Astrocyte (in vitro differentiated cells and primary cell): Measurements from ENCODE around the gene DUS3L. TPM values are rescaled to one million over a fixed set of nuclear protein-coding genes. Genes with fewer than 3 reads are reported as not detected.

ENCODE experiments used
- DNase-seq: peaks from one replicate; pipeline ENCODE4 v3.0.0-alpha.2; 2010; ENCODE audit warnings: low read depth
- FAIRE-seq: peaks from 2 replicates; lab custom pipeline; 2011; peaks lifted over from hg19 to GRCh38; lab: Jason Lieb, UNC
- H2AFZ ChIP-seq: 2 replicates; pipeline ENCODE4 v1.6.0; 2012; ENCODE audit warnings: low read depth, low read length, inconsistent platforms
- H3K27ac ChIP-seq: 2 replicates; pipeline ENCODE4 v1.5.1; 2011; ENCODE audit warnings: low read depth, low read length, inconsistent platforms
- H3K27me3 ChIP-seq: 2 replicates; pipeline ENCODE4 v1.6.0; 2011; ENCODE audit warnings: low read length, inconsistent platforms; ENCODE audit not compliant: insufficient read depth
- H3K36me3 ChIP-seq: 2 replicates; pipeline ENCODE4 v1.5.1; 2011; ENCODE audit warnings: low read length, inconsistent platforms; ENCODE audit not compliant: insufficient read depth
- H3K4me1 ChIP-seq: 2 replicates; pipeline ENCODE4 v1.5.1; 2011; ENCODE audit warnings: low read length, inconsistent platforms; ENCODE audit not compliant: insufficient read depth
- H3K4me2 ChIP-seq: 2 replicates; pipeline ENCODE4 v1.6.0; 2012; ENCODE audit warnings: low read length, inconsistent platforms
- H3K4me3 ChIP-seq: 2 replicates; pipeline ENCODE4 v1.5.1; 2011; ENCODE audit warnings: low read depth, mild to moderate bottlenecking, low read length, inconsistent platforms; ENCODE audit not compliant: insufficient read depth
- H3K79me2 ChIP-seq: 2 replicates; pipeline ENCODE4 v1.6.0; 2012; ENCODE audit warnings: mild to moderate bottlenecking, low read length, inconsistent platforms; ENCODE audit not compliant: insufficient read depth
- H3K9ac ChIP-seq: 2 replicates; pipeline ENCODE4 v1.6.0; 2012; ENCODE audit warnings: mild to moderate bottlenecking, low read length, inconsistent platforms
- H3K9me3 ChIP-seq: 2 replicates; pipeline ENCODE4 v1.5.1; 2012; ENCODE audit warnings: low read depth, mild to moderate bottlenecking, low read length, inconsistent platforms; ENCODE audit not compliant: insufficient read depth
- H4K20me1 ChIP-seq: 2 replicates; pipeline ENCODE4 v1.6.0; 2012; ENCODE audit warnings: low read length, inconsistent platforms; ENCODE audit not compliant: insufficient read depth
- H3K27ac Mint-ChIP-seq: one replicate; pipeline ENCODE4 v1.8.0; 2021; ENCODE audit warnings: mild to moderate bottlenecking, mixed read lengths; ENCODE audit not compliant: unreplicated experiment
- H3K27me3 Mint-ChIP-seq: one replicate; pipeline ENCODE4 v1.8.0; 2021; ENCODE audit warnings: low read depth, mixed read lengths; ENCODE audit not compliant: unreplicated experiment
- H3K36me3 Mint-ChIP-seq: one replicate; pipeline ENCODE4 v1.8.0; 2021; ENCODE audit warnings: low read depth, mixed read lengths; ENCODE audit not compliant: unreplicated experiment
- H3K4me1 Mint-ChIP-seq: one replicate; pipeline ENCODE4 v1.8.0; 2021; ENCODE audit warnings: low read depth, mixed read lengths; ENCODE audit not compliant: unreplicated experiment
- H3K4me3 Mint-ChIP-seq: one replicate; pipeline ENCODE4 v1.8.0; 2021; ENCODE audit warnings: mild to moderate bottlenecking, moderate library complexity, mixed read lengths; ENCODE audit not compliant: unreplicated experiment
- H3K9me3 Mint-ChIP-seq: one replicate; pipeline ENCODE4 v1.8.0; 2021; ENCODE audit warnings: mild to moderate bottlenecking, mixed read lengths; ENCODE audit not compliant: unreplicated experiment
- CTCF ChIP-seq: IDR thresholded peaks from 2 replicates; pipeline ENCODE4 v1.5.1; 2011; ENCODE audit warnings: low read depth, mild to moderate bottlenecking, inconsistent platforms, low read length, moderate library complexity; ENCODE audit not compliant: insufficient read depth
- EZH2 ChIP-seq: IDR thresholded peaks from 2 replicates; pipeline ENCODE4 v1.6.1; 2012; ENCODE audit warnings: mild to moderate bottlenecking, low read length, inconsistent platforms; ENCODE audit not compliant: insufficient read depth
- total RNA-seq: library from RNA; stranded (reverse); gene quantifications from 2 replicates; pipeline ENCODE4 v1.2.1, GENCODE V29; 2021

Gene DUS3L
- total RNA-seq, 1 donor from 2014 or later: 18.4 TPM

- Mint-ChIP-seq H3K27me3 (peaks cover 19% of the 10 kb centered on the region), H3K36me3 (no peaks in the 10 kb centered on the region), H3K27ac (no peak overlapping the region), H3K9me3 (no peaks in the 10 kb centered on the region), H3K4me3 (no peak overlapping the region), H3K4me1 (no peaks in the 10 kb centered on the region)
- H3K4me3 ChIP-seq: no peak overlapping the region
- H3K27me3 ChIP-seq: peaks cover 10% of the 10 kb centered on the region
- H3K36me3 ChIP-seq: no peaks in the 10 kb centered on the region
- H3K4me2 ChIP-seq: no peak overlapping the region
- TF ChIP-seq EZH2: no peak
- TF ChIP-seq CTCF: no peak
- no peaks in the 10 kb centered on the region for H3K4me1 ChIP-seq
- no peak overlapping the region for H3K9ac ChIP-seq
- H3K79me2 ChIP-seq: no peaks in the 10 kb centered on the region
- H3K27ac ChIP-seq: no peak overlapping the region
- H2AFZ ChIP-seq: no peak overlapping the region
- DNase-seq (no peak), FAIRE-seq (no peak)
- no peaks in the 10 kb centered on the region for H4K20me1 ChIP-seq
- H3K9me3 ChIP-seq: no peaks in the 10 kb centered on the region
These were observed 20.2 kb upstream of the DUS3L start for GRCh38 chr19:5811117-5811516.

- Histone ChIP-seq H3K36me3 (no peaks in the 10 kb centered on the region), H3K27ac (no peak overlapping the region), H3K27me3 (peaks cover 13% of the 10 kb centered on the region), H3K4me1 (no peaks in the 10 kb centered on the region), H3K9ac (no peak overlapping the region), H3K79me2 (no peaks in the 10 kb centered on the region), H3K4me3 (no peak overlapping the region), H3K4me2 (no peak overlapping the region), H2AFZ (no peak overlapping the region), H3K9me3 (no peaks in the 10 kb centered on the region), H4K20me1 (no peaks in the 10 kb centered on the region)
- no peak for TF ChIP-seq EZH2
- TF ChIP-seq CTCF: no peak
- H3K9me3 Mint-ChIP-seq: no peaks in the 10 kb centered on the region
- H3K4me1 Mint-ChIP-seq: no peaks in the 10 kb centered on the region
- H3K36me3 Mint-ChIP-seq: no peaks in the 10 kb centered on the region
- no peak for DNase-seq
- no peak overlapping the region for H3K27ac Mint-ChIP-seq
- H3K4me3 Mint-ChIP-seq: peak overlapping the region; percentile 50
- peaks cover 23% of the 10 kb centered on the region for H3K27me3 Mint-ChIP-seq
- FAIRE-seq: no peak
These were observed 18.5 kb upstream of the DUS3L start for GRCh38 chr19:5809469-5809868.

- TF ChIP-seq EZH2 (no peak), CTCF (no peak)
- Histone ChIP-seq H3K27ac (no peak overlapping the region), H3K79me2 (no peaks in the 10 kb centered on the region), H3K4me1 (no peaks in the 10 kb centered on the region), H2AFZ (no peak overlapping the region), H3K9ac (no peak overlapping the region), H3K27me3 (peaks cover 16% of the 10 kb centered on the region), H4K20me1 (no peaks in the 10 kb centered on the region), H3K4me3 (no peak overlapping the region), H3K9me3 (no peaks in the 10 kb centered on the region), H3K4me2 (no peak overlapping the region), H3K36me3 (no peaks in the 10 kb centered on the region)
- no peak overlapping the region for H3K4me3 Mint-ChIP-seq
- H3K9me3 Mint-ChIP-seq: no peaks in the 10 kb centered on the region
- DNase-seq (no peak), FAIRE-seq (no peak)
- H3K36me3 Mint-ChIP-seq: no peaks in the 10 kb centered on the region
- H3K27me3 Mint-ChIP-seq: peaks cover 27% of the 10 kb centered on the region
- H3K27ac Mint-ChIP-seq: no peak overlapping the region
- H3K4me1 Mint-ChIP-seq: no peaks in the 10 kb centered on the region
These were observed 18.1 kb upstream of the DUS3L start for GRCh38 chr19:5809053-5809452.
